ENCODE results near the gene NEK4. TPM values are rescaled to one million over a fixed set of nuclear protein-coding genes. Genes with fewer than 3 reads are reported as not detected.

NEK4 gene
- total and polyA plus RNA-seq, 10 donors: 3.2 to 28.0 (median 23.3) TPM

DNA sequence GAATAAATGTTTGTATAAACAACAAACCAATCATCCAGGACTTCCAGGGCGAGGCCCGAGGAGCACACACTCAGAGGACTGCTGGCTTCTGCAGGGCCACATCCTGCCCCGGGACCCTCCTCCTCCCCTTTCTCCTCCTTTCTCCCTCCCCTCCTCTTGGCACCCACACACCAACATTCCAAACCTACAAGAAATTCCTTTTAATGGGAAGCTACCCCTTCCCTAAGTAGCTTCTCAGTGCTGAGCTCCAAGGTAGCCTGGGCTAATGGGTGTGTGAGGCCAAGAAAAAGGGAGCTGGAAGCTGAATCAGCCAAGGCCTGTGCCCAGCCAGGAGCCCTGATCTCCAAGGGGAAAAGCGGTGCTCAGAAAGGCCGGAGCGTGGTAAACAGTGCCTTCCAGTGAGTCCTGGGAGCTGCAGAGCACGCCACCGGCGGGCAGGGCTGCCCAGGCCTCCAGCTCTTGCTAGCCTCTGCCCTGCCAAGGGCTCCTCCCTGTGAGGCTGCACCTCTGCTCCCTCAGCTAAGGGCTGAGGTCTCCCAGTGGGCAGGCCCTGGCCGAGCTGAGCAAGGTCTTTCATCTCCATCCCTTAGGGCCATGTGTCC lies 27.7 kb upstream of the NEK4 start:
- Histone ChIP-seq H3K4me1 (peaks cover 0 to 17% (median 0%) of the 10 kb centered on the region in 6 donors), H3K27me3 (replicated peaks in 1 of 7) (no peaks in the 10 kb centered on the region)
- WGBS, 5 donors: 84 to 90% (median 86%) methylated on average over 8 to 10 of the region's 10 CpGs

DNA sequence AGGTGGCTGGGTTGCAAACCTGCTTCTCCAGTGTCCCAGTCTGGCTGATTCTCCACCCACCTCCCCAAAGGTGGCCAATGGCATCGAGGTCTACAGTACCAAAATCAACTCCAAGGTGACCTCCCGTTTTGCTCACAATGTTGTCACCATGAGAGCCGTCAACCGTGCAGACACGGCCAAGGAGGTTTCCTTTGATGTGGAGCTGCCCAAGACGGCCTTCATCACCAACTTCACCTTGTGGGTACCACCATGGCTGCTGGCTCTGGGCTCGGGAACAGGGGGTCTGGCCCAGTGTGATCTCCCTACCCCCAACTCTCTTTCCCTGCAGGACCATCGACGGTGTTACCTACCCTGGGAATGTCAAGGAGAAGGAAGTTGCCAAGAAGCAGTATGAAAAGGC lies 25.7 kb upstream of the NEK4 start:
- Histone ChIP-seq H3K36me3 (no peaks in the 10 kb centered on the region), H3K9me3 (no peaks in the 10 kb centered on the region), H3K27ac (no peak overlapping the region), H3K4me3 (no peak overlapping the region), H3K27me3 (replicated peaks in 1 of 7) (no peaks in the 10 kb centered on the region), H3K4me1 (peaks cover 0 to 20% (median 0%) of the 10 kb centered on the region in 6 donors)
- intact Hi-C loops (cut with DNase I; ENCODE audit: low total_unique reads): no loop called here
- TF ChIP-seq POLR2A (IDR thresholded peaks at IDR 0.05) (no peak), POLR2AphosphoS5 (IDR thresholded peaks at IDR 0.05) (no peak)
- TF ChIP-seq, protein P1, sequence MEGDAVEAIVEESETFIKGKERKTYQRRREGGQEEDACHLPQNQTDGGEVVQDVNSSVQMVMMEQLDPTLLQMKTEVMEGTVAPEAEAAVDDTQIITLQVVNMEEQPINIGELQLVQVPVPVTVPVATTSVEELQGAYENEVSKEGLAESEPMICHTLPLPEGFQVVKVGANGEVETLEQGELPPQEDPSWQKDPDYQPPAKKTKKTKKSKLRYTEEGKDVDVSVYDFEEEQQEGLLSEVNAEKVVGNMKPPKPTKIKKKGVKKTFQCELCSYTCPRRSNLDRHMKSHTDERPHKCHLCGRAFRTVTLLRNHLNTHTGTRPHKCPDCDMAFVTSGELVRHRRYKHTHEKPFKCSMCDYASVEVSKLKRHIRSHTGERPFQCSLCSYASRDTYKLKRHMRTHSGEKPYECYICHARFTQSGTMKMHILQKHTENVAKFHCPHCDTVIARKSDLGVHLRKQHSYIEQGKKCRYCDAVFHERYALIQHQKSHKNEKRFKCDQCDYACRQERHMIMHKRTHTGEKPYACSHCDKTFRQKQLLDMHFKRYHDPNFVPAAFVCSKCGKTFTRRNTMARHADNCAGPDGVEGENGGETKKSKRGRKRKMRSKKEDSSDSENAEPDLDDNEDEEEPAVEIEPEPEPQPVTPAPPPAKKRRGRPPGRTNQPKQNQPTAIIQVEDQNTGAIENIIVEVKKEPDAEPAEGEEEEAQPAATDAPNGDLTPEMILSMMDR (IDR thresholded peaks at IDR 0.05 in 8 of 11, conservative IDR thresholded peaks at IDR 0.05 in 3 of 11): no peak
- no peak for DNase-seq
- WGBS, 5 donors: 78 to 97% (median 93%) methylated on average over 9 of the region's 9 CpGs

More for the DNA sequence above, 27.7 kb upstream of the NEK4 start:
- Histone ChIP-seq H3K9me3 (no peaks in the 10 kb centered on the region), H3K36me3 (no peaks in the 10 kb centered on the region), H3K4me3 (no peak overlapping the region), H3K27ac (peak overlapping the region in 1 of 8 donors; percentile 22)
- TF ChIP-seq, protein P1 (IDR thresholded peaks at IDR 0.05 in 8 of 11, conservative IDR thresholded peaks at IDR 0.05 in 3 of 11): no peak
- TF ChIP-seq POLR2A (IDR thresholded peaks at IDR 0.05): no peak
- TF ChIP-seq POLR2AphosphoS5 (IDR thresholded peaks at IDR 0.05): no peak
- intact Hi-C loops (cut with DNase I; ENCODE audit: low total_unique reads): no loop called here
- DNase-seq: no peak

DNA sequence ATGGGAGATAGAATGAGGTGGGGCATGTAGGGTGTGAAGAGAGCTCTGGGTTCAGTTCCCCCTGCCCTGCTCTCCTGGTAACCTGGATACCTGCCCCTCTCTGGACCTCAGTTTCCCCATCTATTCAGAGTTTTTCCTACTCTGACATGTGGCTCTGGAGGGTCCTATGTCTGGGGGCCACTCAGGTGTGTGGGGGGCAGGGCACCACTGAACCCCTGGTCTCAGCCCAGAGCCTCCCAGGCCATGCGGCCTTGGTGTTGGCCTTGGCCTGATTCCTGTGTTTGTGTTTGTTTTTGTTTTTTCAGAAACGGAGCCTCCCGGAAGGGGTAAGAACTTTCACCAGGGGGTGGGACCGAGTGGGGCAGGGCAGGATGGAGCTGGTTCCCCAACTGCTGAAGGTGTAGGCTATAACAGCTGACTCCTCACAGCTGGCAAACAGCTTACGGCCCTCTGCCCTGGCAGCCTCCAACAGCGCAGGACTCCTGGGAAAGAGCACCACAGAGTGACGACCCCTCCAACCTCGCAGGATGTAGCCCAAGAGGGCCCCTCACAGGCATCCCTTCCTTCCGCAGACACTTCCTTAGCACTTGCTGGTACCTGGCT lies 24.7 kb upstream of the NEK4 start:
- no peak for DNase-seq
- Histone ChIP-seq H3K27ac (peak overlapping the region in 3 of 8 donors; percentile 47 to 72 (median 52)), H3K4me1 (peaks cover 0 to 20% (median 0%) of the 10 kb centered on the region in 6 donors), H3K27me3 (replicated peaks in 1 of 7) (no peaks in the 10 kb centered on the region), H3K9me3 (no peaks in the 10 kb centered on the region), H3K4me3 (no peak overlapping the region), H3K36me3 (no peaks in the 10 kb centered on the region)
- intact Hi-C loops (cut with DNase I; ENCODE audit: low total_unique reads): no loop called here
- TF ChIP-seq, protein P1 (IDR thresholded peaks at IDR 0.05 in 8 of 11, conservative IDR thresholded peaks at IDR 0.05 in 3 of 11): no peak
- TF ChIP-seq POLR2AphosphoS5 (IDR thresholded peaks at IDR 0.05) (no peak), POLR2A (IDR thresholded peaks at IDR 0.05) (no peak)
- 51 to 70% (median 60%) methylated on average over 9 of the region's 9 CpGs for WGBS, 5 donors

DNA sequence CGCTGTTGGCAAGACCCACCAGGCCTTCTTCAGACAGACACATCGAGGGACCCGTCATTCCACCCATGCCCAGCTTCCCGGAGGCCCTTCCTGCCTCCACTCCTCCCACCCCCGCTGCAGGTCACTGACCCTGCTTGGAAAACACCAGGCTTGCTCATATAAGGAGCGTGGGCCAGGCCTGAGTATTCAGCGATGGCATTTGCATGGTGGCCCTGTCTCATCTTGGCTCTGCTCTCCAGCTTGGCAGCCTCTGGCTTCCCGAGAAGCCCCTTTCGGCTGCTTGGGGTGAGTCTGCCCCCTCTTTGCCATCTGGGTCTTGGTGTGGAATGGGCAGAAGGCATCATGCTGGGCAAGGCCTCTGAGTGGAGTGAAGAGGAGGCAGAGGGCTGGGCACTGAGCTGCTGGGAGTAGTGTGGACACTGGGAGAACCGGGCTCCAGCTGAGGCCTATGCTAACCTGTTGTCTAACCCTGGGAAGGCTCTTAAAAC lies 23.9 kb upstream of the NEK4 start, which contains the start of gene ITIH3:
TSS of gene ITIH3 (plus strand) at position 185 of the 488 bp plus-strand sequence. CDS start at position 193, 8 bp downstream.
- H3K36me3 ChIP-seq: no peaks in the 10 kb centered on the region
- no peak within 1 kb of the TSS for H3K4me3 ChIP-seq
- peak in 2 of 3 donors; percentile 15 to 72 for TF ChIP-seq POLR2AphosphoS5 (IDR thresholded peaks at IDR 0.05)
- TF ChIP-seq, protein P1 (IDR thresholded peaks at IDR 0.05 in 8 of 11, conservative IDR thresholded peaks at IDR 0.05 in 3 of 11): no peak
- no peaks in the 10 kb centered on the region for H3K9me3 ChIP-seq
- H3K27me3 ChIP-seq (replicated peaks in 1 of 7): no peaks in the 10 kb centered on the region
- H3K4me1 ChIP-seq: peaks cover 0 to 20% (median 0%) of the 10 kb centered on the region in 6 donors
- H3K27ac ChIP-seq: peak within 1 kb of the TSS in 6 of 8 donors; percentile 20 to 72 (median 46)
- intact Hi-C loops (cut with DNase I; ENCODE audit: low total_unique reads): no loop called here
- 45 to 83% (median 72%) methylated on average over 9 to 10 of the region's 10 CpGs for WGBS, 5 donors
- DNase-seq: no peak
